ENCODE data around the gene PRDM2.

The PRDM2 gene

DNA sequence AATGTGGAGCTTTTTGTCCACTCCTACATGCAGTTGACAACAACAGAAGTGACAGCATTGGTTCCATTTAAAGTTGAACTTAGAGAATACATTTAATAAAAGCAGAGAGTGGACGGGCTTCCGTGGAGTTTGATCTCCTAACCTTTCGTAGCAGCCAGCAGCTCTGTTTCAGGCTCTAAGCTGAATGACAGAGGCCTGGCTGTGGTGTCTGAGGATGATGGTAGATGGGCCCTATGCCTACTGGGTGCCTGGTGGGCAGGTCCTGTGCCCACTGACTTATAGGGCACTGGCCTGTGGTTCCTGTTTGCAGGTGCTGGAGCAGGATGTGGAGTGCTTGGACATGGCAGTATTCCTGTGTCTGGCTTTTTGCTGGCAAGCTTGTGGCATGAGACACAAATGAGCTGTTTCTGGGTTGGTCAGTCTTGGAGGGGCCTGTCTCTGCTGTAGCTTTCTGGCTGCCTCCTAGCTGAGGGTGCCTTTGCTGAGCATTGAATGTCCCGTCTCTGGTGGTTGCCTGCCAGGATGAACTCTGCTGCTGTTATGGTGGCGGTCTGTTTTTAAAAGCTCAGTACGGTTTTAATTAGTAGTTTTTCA, 54.6 kb downstream of the PRDM2 start:
- Histone ChIP-seq H3K27me3 (ENCODE audit: insufficient read depth, low read length) (no peaks in the 10 kb centered on the region), H3K4me3 (ENCODE audit: low read length) (no peak overlapping the region), H3K9ac (ENCODE audit: low read depth, low read length) (no peak overlapping the region), H3K36me3 (ENCODE audit: insufficient read depth, low read length) (no peaks in the 10 kb centered on the region), H3K4me1 (ENCODE audit: insufficient read depth, low read length) (peaks cover 27% of the 10 kb centered on the region), H3K9me3 (ENCODE audit: insufficient read depth, low read depth, low read length) (no peaks in the 10 kb centered on the region), H3K27ac (ENCODE audit: low read depth, low read length) (no peak overlapping the region)
- 92% methylated on average over 6 of the region's 6 CpGs for WGBS

DNA sequence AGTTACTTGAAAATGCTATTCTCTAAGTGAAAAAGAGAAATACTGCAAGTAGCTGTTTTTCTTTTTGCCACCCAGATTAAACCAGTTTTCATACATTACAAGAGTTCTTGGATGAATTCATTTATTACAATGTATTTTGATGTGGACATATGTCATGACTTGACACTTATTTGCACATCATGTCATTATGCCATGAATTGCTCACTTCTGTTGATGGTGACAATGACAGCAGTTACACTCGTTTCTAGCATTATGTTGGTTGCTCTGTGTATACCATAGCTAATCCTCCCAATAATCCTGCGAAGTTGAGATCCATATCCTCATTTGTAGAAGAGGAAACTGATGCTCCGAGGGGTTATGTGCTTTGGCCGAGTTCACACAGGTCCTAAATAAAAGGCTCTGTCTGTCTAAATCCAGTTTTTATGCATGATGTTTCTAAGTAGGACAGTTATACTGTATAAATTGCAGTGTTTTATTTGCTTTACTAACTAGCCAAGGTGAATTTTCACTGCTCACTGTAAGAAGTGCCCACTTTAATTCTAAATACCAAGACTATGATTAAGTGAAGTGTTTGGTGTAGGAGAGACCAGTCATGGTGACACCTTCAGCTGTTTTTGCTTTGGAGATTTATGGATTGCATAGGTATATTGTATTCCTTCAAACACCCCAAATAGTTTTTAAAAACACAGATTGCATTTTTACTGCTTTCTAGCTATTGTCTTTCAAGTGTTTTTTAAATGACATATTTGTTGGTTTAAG, 56.7 kb downstream of the PRDM2 start:
- no peak overlapping the region for H3K9ac ChIP-seq (ENCODE audit: low read depth, low read length)
- H3K36me3 ChIP-seq (ENCODE audit: insufficient read depth, low read length) = no peaks in the 10 kb centered on the region
- H3K4me1 ChIP-seq (ENCODE audit: insufficient read depth, low read length) = peaks cover 37% of the 10 kb centered on the region
- H3K27me3 ChIP-seq (ENCODE audit: insufficient read depth, low read length) = no peaks in the 10 kb centered on the region
- no peaks in the 10 kb centered on the region for H3K9me3 ChIP-seq (ENCODE audit: insufficient read depth, low read depth, low read length)
- WGBS = 92% methylated on average over 4 of the region's 4 CpGs
- H3K4me3 ChIP-seq (ENCODE audit: low read length) = no peak overlapping the region
- no peak overlapping the region for H3K27ac ChIP-seq (ENCODE audit: low read depth, low read length)

DNA sequence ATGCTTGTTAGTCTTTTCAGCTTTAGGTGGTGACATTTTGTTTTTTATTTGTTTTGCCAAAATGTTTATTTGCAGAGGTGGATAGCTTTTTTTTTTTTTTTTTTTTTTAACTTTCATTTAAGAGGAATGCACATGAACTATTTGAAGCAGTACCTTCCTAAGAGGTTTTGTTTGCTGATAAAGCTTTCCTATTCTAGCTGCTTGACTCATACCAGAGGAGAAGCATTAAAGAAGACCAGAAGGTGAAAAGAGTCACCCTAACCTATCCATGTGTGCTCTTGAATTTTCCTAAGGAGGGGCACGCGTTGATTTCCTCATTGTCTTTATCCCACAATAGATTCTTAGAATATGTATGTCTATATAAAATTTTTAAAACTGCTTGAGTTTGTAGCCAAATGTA, 57.7 kb downstream of the PRDM2 start:
- H3K4me1 ChIP-seq (ENCODE audit: insufficient read depth, low read length) = peaks cover 46% of the 10 kb centered on the region
- no CpG with 5 or more reads among the region's 2 CpGs for WGBS
- no peak overlapping the region for H3K9ac ChIP-seq (ENCODE audit: low read depth, low read length)
- H3K27me3 ChIP-seq (ENCODE audit: insufficient read depth, low read length) = no peaks in the 10 kb centered on the region
- H3K36me3 ChIP-seq (ENCODE audit: insufficient read depth, low read length) = no peaks in the 10 kb centered on the region
- H3K9me3 ChIP-seq (ENCODE audit: insufficient read depth, low read depth, low read length) = no peaks in the 10 kb centered on the region
- H3K4me3 ChIP-seq (ENCODE audit: low read length) = no peak overlapping the region
- H3K27ac ChIP-seq (ENCODE audit: low read depth, low read length) = no peak overlapping the region

DNA sequence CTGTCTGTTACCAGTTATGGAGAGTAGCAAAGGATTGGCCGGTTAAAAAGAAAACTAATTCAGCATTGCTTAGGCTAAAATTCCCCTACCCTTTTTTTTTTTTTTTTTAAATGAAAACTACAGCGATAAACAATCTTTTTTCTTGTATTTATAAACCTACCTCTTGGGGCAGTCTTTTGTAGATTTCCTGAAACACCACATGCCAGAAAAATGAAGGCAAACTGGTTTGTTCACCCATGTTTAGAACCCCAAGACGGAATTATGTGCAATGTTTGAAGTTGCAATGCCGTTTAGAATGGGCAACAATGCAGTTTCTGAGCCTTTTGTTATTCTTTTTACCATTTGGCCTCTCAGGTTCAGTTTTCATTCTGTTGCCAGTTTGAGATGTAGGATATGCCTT, 59.1 kb downstream of the PRDM2 start:
- WGBS = 95% methylated on average over 4 of the region's 4 CpGs
- Histone ChIP-seq H3K9me3 (ENCODE audit: insufficient read depth, low read depth, low read length) (no peaks in the 10 kb centered on the region), H3K27ac (ENCODE audit: low read depth, low read length) (no peak overlapping the region), H3K9ac (ENCODE audit: low read depth, low read length) (no peak overlapping the region; the same call in 1 of the 2 replicates), H3K36me3 (ENCODE audit: insufficient read depth, low read length) (no peaks in the 10 kb centered on the region), H3K4me3 (ENCODE audit: low read length) (no peak overlapping the region), H3K4me1 (ENCODE audit: insufficient read depth, low read length) (peaks cover 60% of the 10 kb centered on the region), H3K27me3 (ENCODE audit: insufficient read depth, low read length) (no peaks in the 10 kb centered on the region)

DNA sequence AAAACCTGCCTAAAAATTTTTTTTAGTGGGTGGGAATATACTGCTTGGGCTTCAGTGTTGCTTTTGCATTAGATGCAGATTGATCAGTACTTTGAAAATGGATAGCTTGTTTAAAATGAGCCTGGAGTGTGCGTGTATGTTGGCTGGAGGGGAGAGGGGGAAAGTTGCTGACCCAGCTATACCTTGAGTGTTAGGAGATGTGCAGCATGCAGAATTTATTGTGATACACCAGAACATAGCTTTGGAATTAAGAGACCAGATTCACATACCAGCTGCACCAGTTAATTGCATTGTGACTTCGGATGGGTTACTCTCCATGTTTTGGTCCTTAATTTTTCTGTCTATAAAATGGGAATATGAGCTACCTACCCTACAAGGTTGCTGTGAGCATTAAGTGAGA, 60.4 kb downstream of the PRDM2 start:
- Histone ChIP-seq H3K4me1 (ENCODE audit: insufficient read depth, low read length) (peaks cover 72% of the 10 kb centered on the region), H3K36me3 (ENCODE audit: insufficient read depth, low read length) (no peaks in the 10 kb centered on the region), H3K27ac (ENCODE audit: low read depth, low read length) (no peak overlapping the region), H3K27me3 (ENCODE audit: insufficient read depth, low read length) (no peaks in the 10 kb centered on the region), H3K4me3 (ENCODE audit: low read length) (no peak overlapping the region), H3K9ac (ENCODE audit: low read depth, low read length) (no peak overlapping the region), H3K9me3 (ENCODE audit: insufficient read depth, low read depth, low read length) (no peaks in the 10 kb centered on the region)
- WGBS = 92% methylated on average over 2 of the region's 2 CpGs

DNA sequence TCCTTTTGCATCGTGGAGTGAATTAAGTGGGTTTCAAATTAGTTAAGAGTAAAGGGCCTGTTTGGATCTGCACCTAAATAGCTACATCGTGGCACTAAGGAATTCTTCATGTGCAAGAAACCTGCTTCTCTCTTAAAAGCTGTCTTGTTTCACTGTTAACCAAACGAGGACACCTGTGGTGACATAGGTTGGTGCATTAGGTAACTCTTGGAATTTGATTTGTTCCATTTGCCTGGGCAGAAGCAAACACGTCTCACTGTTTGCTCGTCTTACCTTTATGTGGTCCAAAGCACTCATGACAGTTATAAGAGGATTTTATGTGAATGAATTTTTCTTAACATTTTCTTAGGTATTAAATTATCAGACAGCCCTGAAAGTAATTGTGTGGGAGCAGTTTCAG, 60.9 kb downstream of the PRDM2 start:
- H3K4me3 ChIP-seq (ENCODE audit: low read length) = no peak overlapping the region
- H3K27me3 ChIP-seq (ENCODE audit: insufficient read depth, low read length) = no peaks in the 10 kb centered on the region
- no peak overlapping the region for H3K9ac ChIP-seq (ENCODE audit: low read depth, low read length)
- no peaks in the 10 kb centered on the region for H3K9me3 ChIP-seq (ENCODE audit: insufficient read depth, low read depth, low read length)
- 48% methylated on average over 5 of the region's 5 CpGs for WGBS
- H3K4me1 ChIP-seq (ENCODE audit: insufficient read depth, low read length) = peaks cover 72% of the 10 kb centered on the region
- no peak overlapping the region for H3K27ac ChIP-seq (ENCODE audit: low read depth, low read length)
- H3K36me3 ChIP-seq (ENCODE audit: insufficient read depth, low read length) = no peaks in the 10 kb centered on the region

DNA sequence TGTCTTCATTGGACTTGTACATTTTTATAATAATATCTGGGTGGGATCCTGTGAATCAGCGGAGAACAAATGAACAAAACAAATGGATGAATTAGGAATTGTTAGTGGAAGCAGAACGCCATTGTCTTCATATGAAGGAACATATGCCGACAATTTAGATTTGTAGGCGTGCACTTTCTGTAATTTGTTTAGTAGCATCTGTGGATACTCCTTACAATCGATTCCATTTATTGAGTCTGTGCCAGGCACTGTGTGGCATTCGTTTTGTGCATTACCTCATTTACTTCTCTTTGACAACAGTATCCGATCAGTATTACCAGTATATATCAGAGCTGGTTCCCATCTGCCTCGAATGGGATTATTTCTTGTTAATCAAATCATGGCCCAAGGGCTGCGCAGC, 61.9 kb downstream of the PRDM2 start:
- WGBS = 95% methylated on average over 9 of the region's 9 CpGs
- Histone ChIP-seq H3K9ac (ENCODE audit: low read depth, low read length) (no peak overlapping the region), H3K4me1 (ENCODE audit: insufficient read depth, low read length) (peaks cover 72% of the 10 kb centered on the region), H3K27me3 (ENCODE audit: insufficient read depth, low read length) (no peaks in the 10 kb centered on the region), H3K27ac (ENCODE audit: low read depth, low read length) (no peak overlapping the region), H3K4me3 (ENCODE audit: low read length) (no peak overlapping the region), H3K9me3 (ENCODE audit: insufficient read depth, low read depth, low read length) (no peaks in the 10 kb centered on the region), H3K36me3 (ENCODE audit: insufficient read depth, low read length) (no peaks in the 10 kb centered on the region)

DNA sequence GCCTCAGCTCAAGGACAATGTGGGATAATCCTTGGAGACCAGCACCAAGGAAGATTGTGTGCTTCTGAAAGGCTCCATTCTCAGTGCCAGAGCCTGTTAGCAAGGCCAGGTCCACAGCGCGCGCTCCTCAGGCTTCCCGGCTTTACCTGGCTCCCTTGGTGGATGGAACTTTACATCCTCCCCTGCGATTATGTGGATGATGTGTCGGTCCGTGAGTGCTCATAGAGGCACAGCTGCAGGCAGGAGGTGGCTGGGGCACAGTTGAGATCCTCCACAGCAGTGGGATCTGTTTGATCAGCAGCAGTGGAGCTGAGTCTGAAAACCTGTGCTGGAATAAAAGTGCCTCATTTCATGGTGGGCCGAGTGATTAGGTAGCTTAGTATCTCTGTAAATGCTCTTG, 62.7 kb downstream of the PRDM2 start:
- WGBS = 85% methylated on average over 8 of the region's 8 CpGs
- Histone ChIP-seq H3K36me3 (ENCODE audit: insufficient read depth, low read length) (no peaks in the 10 kb centered on the region), H3K27ac (ENCODE audit: low read depth, low read length) (no peak overlapping the region), H3K9me3 (ENCODE audit: insufficient read depth, low read depth, low read length) (no peaks in the 10 kb centered on the region), H3K9ac (ENCODE audit: low read depth, low read length) (no peak overlapping the region), H3K4me1 (ENCODE audit: insufficient read depth, low read length) (peaks cover 69% of the 10 kb centered on the region), H3K4me3 (ENCODE audit: low read length) (no peak overlapping the region), H3K27me3 (ENCODE audit: insufficient read depth, low read length) (no peaks in the 10 kb centered on the region)

DNA sequence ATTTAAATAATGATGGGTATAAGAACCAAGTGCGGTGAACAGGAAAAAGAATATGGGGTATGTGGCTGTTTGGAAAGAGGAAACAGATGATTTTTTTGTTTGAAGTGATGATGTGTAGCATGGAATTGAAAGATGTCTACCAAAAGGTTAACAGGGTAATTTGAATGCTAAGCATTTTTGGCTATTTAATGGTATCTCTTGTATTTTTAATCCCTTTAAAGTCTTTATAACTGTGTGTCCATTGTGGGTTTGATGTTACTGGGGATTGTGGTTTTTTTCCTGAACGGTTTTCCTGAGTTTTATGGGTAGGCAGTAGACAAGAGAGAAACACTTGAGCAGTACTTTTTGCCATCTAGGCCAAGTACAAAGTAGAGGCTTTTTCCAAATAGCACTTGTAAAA, 63.2 kb downstream of the PRDM2 start:
- H3K9me3 ChIP-seq (ENCODE audit: insufficient read depth, low read depth, low read length) = no peaks in the 10 kb centered on the region
- no peak overlapping the region for H3K4me3 ChIP-seq (ENCODE audit: low read length)
- H3K27me3 ChIP-seq (ENCODE audit: insufficient read depth, low read length) = no peaks in the 10 kb centered on the region
- 95% methylated on average over 2 of the region's 2 CpGs for WGBS
- H3K27ac ChIP-seq (ENCODE audit: low read depth, low read length) = no peak overlapping the region
- H3K9ac ChIP-seq (ENCODE audit: low read depth, low read length) = no peak overlapping the region
- H3K4me1 ChIP-seq (ENCODE audit: insufficient read depth, low read length) = peaks cover 66% of the 10 kb centered on the region
- H3K36me3 ChIP-seq (ENCODE audit: insufficient read depth, low read length) = no peaks in the 10 kb centered on the region

DNA sequence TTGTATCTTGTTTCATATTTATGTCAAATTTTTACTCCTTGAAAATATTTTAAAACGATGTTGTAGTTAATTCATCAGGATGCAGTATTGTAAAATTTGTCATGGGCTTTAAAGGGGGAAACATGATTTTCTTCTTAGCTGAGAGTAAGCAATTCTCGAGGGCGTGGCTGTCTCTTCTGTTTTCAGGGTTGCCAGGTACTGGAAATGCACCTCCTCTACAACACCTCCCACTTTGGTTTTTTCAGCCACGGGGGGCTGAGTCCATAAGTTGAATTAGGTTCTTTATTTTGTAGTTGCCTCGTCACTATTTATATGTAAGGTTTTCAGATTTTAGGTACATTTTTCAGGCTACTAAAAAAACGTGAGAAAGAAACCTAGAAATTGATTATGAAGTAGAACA, 64.0 kb downstream of the PRDM2 start:
- no peaks in the 10 kb centered on the region for H3K36me3 ChIP-seq (ENCODE audit: insufficient read depth, low read length)
- H3K4me3 ChIP-seq (ENCODE audit: low read length) = 0 out of 2 replicates have a peak overlapping the region, but pooled peaks have one; percentile 12
- peaks cover 60% of the 10 kb centered on the region for H3K4me1 ChIP-seq (ENCODE audit: insufficient read depth, low read length)
- no peak overlapping the region for H3K9ac ChIP-seq (ENCODE audit: low read depth, low read length)
- no peaks in the 10 kb centered on the region for H3K27me3 ChIP-seq (ENCODE audit: insufficient read depth, low read length)
- no peak overlapping the region; the same call in 1 of the 2 replicates for H3K27ac ChIP-seq (ENCODE audit: low read depth, low read length)
- no peaks in the 10 kb centered on the region for H3K9me3 ChIP-seq (ENCODE audit: insufficient read depth, low read depth, low read length)
- 71% methylated on average over 5 of the region's 6 CpGs for WGBS

DNA sequence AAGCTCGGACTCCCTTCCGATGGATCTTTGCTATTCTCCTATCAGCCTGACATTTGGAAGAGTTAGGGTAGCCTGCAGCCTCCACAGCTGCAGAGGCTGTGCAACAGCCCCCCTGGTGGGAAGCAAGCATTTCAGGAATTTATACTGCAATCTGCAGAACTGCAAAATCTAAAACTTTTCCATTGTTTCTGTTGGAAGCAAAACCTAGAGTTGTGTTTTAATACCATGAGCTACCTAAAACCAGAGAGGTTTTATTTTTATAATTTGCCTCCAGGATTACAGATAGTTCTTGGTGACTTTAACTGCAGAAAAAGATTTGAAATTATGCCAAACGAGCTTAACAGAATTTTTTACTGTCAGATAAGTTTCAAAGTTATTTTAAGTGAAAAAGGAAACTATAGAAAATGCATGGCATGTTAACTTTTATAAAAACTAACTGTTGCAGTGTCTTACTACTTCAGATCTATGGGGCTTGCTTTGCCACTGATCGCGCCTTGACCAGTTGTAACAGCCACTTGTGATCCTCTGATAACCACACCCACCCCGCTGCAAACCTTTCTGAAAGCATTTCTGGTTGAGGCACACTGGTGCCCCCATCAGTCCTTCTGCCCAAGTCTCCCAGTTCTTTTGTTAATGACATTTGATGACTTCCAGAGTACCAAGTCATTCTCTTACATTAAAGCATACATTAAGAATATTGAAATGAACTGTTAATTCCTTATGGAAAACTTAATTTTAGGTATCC, 64.8 kb downstream of the PRDM2 start:
- H3K36me3 ChIP-seq (ENCODE audit: insufficient read depth, low read length) = no peaks in the 10 kb centered on the region
- 43% methylated on average over 6 of the region's 6 CpGs for WGBS

More for the DNA sequence above, 64.8 kb downstream of the PRDM2 start:
- H3K9me3 ChIP-seq (ENCODE audit: insufficient read depth, low read depth, low read length) = no peaks in the 10 kb centered on the region
- no peak overlapping the region; the same call in 1 of the 2 replicates for H3K27ac ChIP-seq (ENCODE audit: low read depth, low read length)
- no peak overlapping the region for H3K9ac ChIP-seq (ENCODE audit: low read depth, low read length)
- peaks cover 52% of the 10 kb centered on the region for H3K4me1 ChIP-seq (ENCODE audit: insufficient read depth, low read length)
- peak overlapping the region; percentile 12; the same call in 1 of the 2 replicates for H3K4me3 ChIP-seq (ENCODE audit: low read length)
- no peaks in the 10 kb centered on the region for H3K27me3 ChIP-seq (ENCODE audit: insufficient read depth, low read length)
